K562 (cell line): ENCODE data around the gene MVB12B. TPM values are rescaled to one million over a fixed set of nuclear protein-coding genes. Genes with fewer than 3 reads are reported as not detected.

Source experiments
- ATAC-seq: fragments of 200-7000 bp; cut with Tn5 transposase; 3 replicates; pipeline ENCODE4 v1.9.1; 2020; ENCODE audit warnings: moderate library complexity
- BruUV-seq: library from RNA; stranded (reverse); fragments of 400-500 nt; replicated peaks from 2 replicates; lab custom pipeline; 2021; lab: Mats Ljungman, UMichigan
- CTCF ChIA-PET: fragments of 300-600 bp; formaldehyde crosslinking; extraction: SDS; loops from one replicate; lab custom pipeline; 2021; ENCODE audit warnings: low intra/inter-chr PET ratio; lab: Yijun Ruan, JAX
- POLR2A ChIA-PET: fragments of 300-600, 350-650 bp; sonication (Branson Sonifier 250); formaldehyde crosslinking; extraction: SDS; loops from one replicate; lab custom pipeline; 2021; ENCODE audit warnings: antibody characterized with exemption, inconsistent platforms; lab: Yijun Ruan, JAX
- DNase-seq, 4 experiments: peaks; one replicate each; pipeline versions ENCODE4 v3.0.0 to v3.0.0-alpha.2; 2011 to 2018; ENCODE audit warnings: low spot score in 3 of 4, mixed read lengths in 3 of 4; ENCODE audit errors: extremely low read depth in 1 of 4
- FAIRE-seq: peaks from 2 replicates; lab custom pipeline; 2011; peaks lifted over from hg19 to GRCh38; lab: Jason Lieb, UNC
- H2AFZ ChIP-seq: 2 replicates; pipeline ENCODE4 v1.6.0; 2011; ENCODE audit warnings: low read depth, low read length, control low read depth, inconsistent platforms
- H3K27ac ChIP-seq: fragments of 200-600 bp; 3 replicates; pipeline ENCODE4 v1.8.0; 2011; ENCODE audit warnings: low read depth, mild to moderate bottlenecking, control low read depth, inconsistent platforms, low read length, moderate library complexity, mixed read lengths; ENCODE audit errors: extremely low read depth
- H3K27me3 ChIP-seq, 2 experiments: fragments of 300-600 bp in 1 of 2; 2 replicates in 1 of 2; 3 replicates in 1 of 2; pipeline versions ENCODE4 v1.6.0 to v1.8.0; 2011; ENCODE audit warnings: inconsistent platforms in 2 of 2, low read length in 2 of 2, mild to moderate bottlenecking in 1 of 2, mixed read lengths in 1 of 2, moderate library complexity in 1 of 2; ENCODE audit not compliant: control insufficient read depth in 2 of 2, insufficient read depth in 2 of 2
- H3K36me3 ChIP-seq: fragments of 300-600 bp; 3 replicates; pipeline ENCODE4 v1.8.0; 2011; ENCODE audit warnings: mild to moderate bottlenecking, low read length, inconsistent platforms; ENCODE audit not compliant: control insufficient read depth, insufficient read depth
- H3K4me1 ChIP-seq, 2 experiments: fragments of 200-600 bp in 1 of 2; replicated peaks in 1 of 2; 2 replicates in 1 of 2; 3 replicates in 1 of 2; pipeline versions ENCODE4 v1.5.1 to v1.8.0; 2011; ENCODE audit warnings: inconsistent platforms in 2 of 2, low read length in 2 of 2, mild to moderate bottlenecking in 1 of 2, mixed read lengths in 1 of 2, moderate library complexity in 1 of 2; ENCODE audit not compliant: control insufficient read depth in 2 of 2, insufficient read depth in 2 of 2
- H3K4me2 ChIP-seq: 2 replicates; pipeline ENCODE4 v1.6.1; 2011; ENCODE audit warnings: low read length, control low read depth, inconsistent platforms, mixed read lengths; ENCODE audit not compliant: insufficient read depth
- H3K4me3 ChIP-seq: fragments of 200-600 bp; sonication (generic), shearing (Covaris generic); 2 replicates; pipeline ENCODE4 v1.5.1; 2016; ENCODE audit warnings: control low read depth, inconsistent platforms
- H3K79me2 ChIP-seq: fragments of 200-600 bp; 3 replicates; pipeline ENCODE4 v1.8.0; 2011; ENCODE audit warnings: low read length, inconsistent platforms; ENCODE audit not compliant: control insufficient read depth, insufficient read depth
- H3K9ac ChIP-seq, 2 experiments: 2 replicates each; pipeline versions ENCODE4 v1.6.0 to v1.6.1; 2011; ENCODE audit warnings: low read depth in 2 of 2, low read length in 2 of 2, control low read depth in 1 of 2, inconsistent platforms in 1 of 2, mild to moderate bottlenecking in 1 of 2, mixed read lengths in 1 of 2; ENCODE audit not compliant: insufficient read depth in 1 of 2
- H3K9me1 ChIP-seq: one replicate; pipeline ENCODE4 v1.6.0; 2011; ENCODE audit warnings: inconsistent platforms, mild to moderate bottlenecking, low read length, moderate library complexity; ENCODE audit not compliant: control insufficient read depth, insufficient read depth
- H3K9me3 ChIP-seq: replicated peaks from 2 replicates; pipeline ENCODE4 v1.5.1; 2011; ENCODE audit warnings: low read depth, low read length, inconsistent platforms; ENCODE audit not compliant: control insufficient read depth, insufficient read depth
- H4K20me1 ChIP-seq: replicated peaks from 2 replicates; pipeline ENCODE4 v1.6.1; 2011; ENCODE audit warnings: low read length, inconsistent platforms, mixed read lengths; ENCODE audit not compliant: control insufficient read depth, insufficient read depth
- ATF1 ChIP-seq, 2 experiments: fragments of 450-650 bp in 1 of 2; IDR thresholded peaks; 2 replicates each; pipeline ENCODE4 v1.6.1; 2016; ENCODE audit warnings: missing compliant biosample characterization in 1 of 2, missing genetic modification characterization in 1 of 2
- CBFA2T2 ChIP-seq: fragments of 450-650 bp; conservative IDR thresholded peaks from 2 replicates; pipeline ENCODE4 v1.6.1; 2017; ENCODE audit warnings: mild to moderate bottlenecking
- HCFC1 ChIP-seq: IDR thresholded peaks from 2 replicates; pipeline ENCODE4 v1.6.1; 2012; ENCODE audit warnings: low read depth, low read length, improper control_type of control experiment
- SMAD3 ChIP-seq: fragments of 450-650 bp; formaldehyde crosslinking; conservative IDR thresholded peaks from 2 replicates; pipeline ENCODE4 v1.4.0; 2020; ENCODE audit warnings: mild to moderate bottlenecking
- WHSC1 ChIP-seq: IDR thresholded peaks from one replicate; pipeline ENCODE4 v1.6.1; 2012; ENCODE audit warnings: low read length, control low read depth, inconsistent platforms
- ZNF347 ChIP-seq: fragments of 450-650 bp; formaldehyde crosslinking; IDR thresholded peaks from 2 replicates; pipeline ENCODE4 v1.4.0; 2020; ENCODE audit warnings: low read depth, mild to moderate bottlenecking, moderate library complexity
- ZNF696 ChIP-seq: fragments of 250-450 bp; sonication (Bioruptor Pico); conservative IDR thresholded peaks from 2 replicates; pipeline ENCODE4 v1.4.0; 2020; ENCODE audit warnings: mild to moderate bottlenecking, moderate library complexity
- WGBS: fragments of 100-300 bp; shearing (Covaris generic); methylation state at CpG from one replicate; pipeline ENCODE4 v1.1.6; 2016; ENCODE audit warnings: low coverage, mixed read lengths; ENCODE audit not compliant: insufficient coverage; ENCODE audit errors: missing lambda C conversion rate; 5-methylcytosine and 5-hydroxymethylcytosine counted together
- in situ Hi-C: fragments of 300-500 bp; cut with MboI; formaldehyde crosslinking; loops from 4 replicates; pipeline ENCODE4 v1.15.0; 2018; ENCODE audit warnings: inconsistent platforms, mixed read lengths
- intact Hi-C: fragments of 100-400 bp; cut with micrococcal nuclease; formaldehyde crosslinking; loops from 2 replicates; pipeline ENCODE4 v1.14.2; 2022
- polyA plus RNA-seq, 8 experiments: library from polyadenylated mRNA; depleted of rRNA in 4 of 8; stranded (reverse) in 5 of 8; unstranded in 3 of 8; fragments of >200 nt; fragmentation: Nextera tagmentation in 2 of 8; fragmentation: Illumina TruSeq in 1 of 8; extraction: Ambion mirVana in 2 of 8; extraction: Trizol in 1 of 8; gene quantifications; 2 replicates each; pipeline versions ENCODE4 v1.2.1 to v1.2.3, GENCODE V29; 2011 to 2014; ENCODE audit warnings: inconsistent platforms in 1 of 8, missing spikeins in 1 of 8
- total RNA-seq, 7 experiments: library from RNA; depleted of rRNA in 6 of 7; stranded (reverse); fragments of >200 nt in 6 of 7; fragmentation: Illumina TruSeq in 2 of 7; extraction: Trizol in 2 of 7; gene quantifications; 2 replicates each; pipeline versions ENCODE4 v1.2.1 to v1.2.3, GENCODE V29; 2011 to 2021; ENCODE audit warnings: low replicate concordance in 1 of 7
- TF ChIP-seq, protein P1 (sequence below): sonication (generic); formaldehyde crosslinking; IDR thresholded peaks from 2 replicates; pipeline ENCODE4 v1.8.1; 2023; ENCODE audit warnings: mild to moderate bottlenecking, missing genetic modification reagents

MVB12B gene
- total and polyA plus RNA-seq, 9 of the 15 experiments (the other 6 are each of a cell fraction or from before 2014, with no cell fraction given), result not detected

- no peak for TF ChIP-seq SMAD3 (CRISPR knock-in tag)
- no peak for TF ChIP-seq WHSC1
- TF ChIP-seq ZNF696 (CRISPR knock-in tag), result no peak
- TF ChIP-seq, protein P1, sequence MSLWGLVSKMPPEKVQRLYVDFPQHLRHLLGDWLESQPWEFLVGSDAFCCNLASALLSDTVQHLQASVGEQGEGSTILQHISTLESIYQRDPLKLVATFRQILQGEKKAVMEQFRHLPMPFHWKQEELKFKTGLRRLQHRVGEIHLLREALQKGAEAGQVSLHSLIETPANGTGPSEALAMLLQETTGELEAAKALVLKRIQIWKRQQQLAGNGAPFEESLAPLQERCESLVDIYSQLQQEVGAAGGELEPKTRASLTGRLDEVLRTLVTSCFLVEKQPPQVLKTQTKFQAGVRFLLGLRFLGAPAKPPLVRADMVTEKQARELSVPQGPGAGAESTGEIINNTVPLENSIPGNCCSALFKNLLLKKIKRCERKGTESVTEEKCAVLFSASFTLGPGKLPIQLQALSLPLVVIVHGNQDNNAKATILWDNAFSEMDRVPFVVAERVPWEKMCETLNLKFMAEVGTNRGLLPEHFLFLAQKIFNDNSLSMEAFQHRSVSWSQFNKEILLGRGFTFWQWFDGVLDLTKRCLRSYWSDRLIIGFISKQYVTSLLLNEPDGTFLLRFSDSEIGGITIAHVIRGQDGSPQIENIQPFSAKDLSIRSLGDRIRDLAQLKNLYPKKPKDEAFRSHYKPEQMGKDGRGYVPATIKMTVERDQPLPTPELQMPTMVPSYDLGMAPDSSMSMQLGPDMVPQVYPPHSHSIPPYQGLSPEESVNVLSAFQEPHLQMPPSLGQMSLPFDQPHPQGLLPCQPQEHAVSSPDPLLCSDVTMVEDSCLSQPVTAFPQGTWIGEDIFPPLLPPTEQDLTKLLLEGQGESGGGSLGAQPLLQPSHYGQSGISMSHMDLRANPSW, result no peak
- TF ChIP-seq CBFA2T2, result no peak
- no peak for TF ChIP-seq ZNF347
- no peak for TF ChIP-seq ATF1 (CRISPR knock-in tag; IDR thresholded peaks at IDR 0.05)
- no peak for TF ChIP-seq ATF1 (tag; IDR thresholded peaks at IDR 0.05)
- no peak for TF ChIP-seq HCFC1
- no peak overlapping the region for H3K9ac ChIP-seq
- no TSS peak for BruUV-seq
- H3K9me3 ChIP-seq, result no peaks in the 10 kb centered on the region
- no peak for DNase-seq
- no peak overlapping the region for H2AFZ ChIP-seq
- no peaks in the 10 kb centered on the region for H3K4me1 ChIP-seq
- H3K79me2 ChIP-seq, result no peaks in the 10 kb centered on the region
- FAIRE-seq, result no peak
- ATAC-seq, result peak; percentile 31; the same call in 1 of the 3 replicates
- CTCF ChIA-PET, result no interaction called here
- POLR2A ChIA-PET, result no interaction called here
- H3K9me1 ChIP-seq, result no peaks in the 10 kb centered on the region
- H3K4me3 ChIP-seq, result no peak overlapping the region
- H4K20me1 ChIP-seq, result no peaks in the 10 kb centered on the region
- peaks cover 20 to 48% of the 10 kb centered on the region in 2 experiments; a peak in 4 of 5 replicates for H3K27me3 ChIP-seq
- H3K36me3 ChIP-seq, result no peaks in the 10 kb centered on the region
- intact Hi-C loops, result no loop called here
- no peak overlapping the region for H3K4me2 ChIP-seq
- 9% methylated on average over 16 of the region's 16 CpGs for WGBS
- no peak overlapping the region for H3K27ac ChIP-seq
- in situ Hi-C loops, result no loop called here
Observed at GRCh38 chr9:126415741-126416370, 89.2 kb downstream of the MVB12B start.
